ENCODE measurements around the gene PRKAG2.

DNA sequence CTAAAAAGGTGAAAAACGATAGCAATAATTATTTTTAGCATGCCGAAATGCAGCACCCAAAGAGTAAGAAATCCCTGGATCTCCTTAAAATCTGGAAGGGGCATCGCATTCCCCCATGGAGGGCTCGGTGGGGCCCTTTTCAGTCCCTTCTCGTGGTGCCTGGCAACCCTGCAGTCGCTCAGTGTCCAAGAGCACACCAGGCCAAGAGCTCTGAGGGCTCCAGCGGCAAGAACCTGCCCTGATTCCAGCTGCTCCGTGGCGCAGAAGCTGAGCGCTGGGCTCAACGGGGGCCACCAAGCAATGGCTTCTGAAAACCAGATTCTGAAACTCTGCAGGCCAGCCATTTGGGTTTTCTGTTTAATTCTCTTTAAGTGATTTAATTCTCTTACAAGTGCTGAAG is 131.2 kb downstream of the PRKAG2 start:
- TF ChIP-seq, protein P1, sequence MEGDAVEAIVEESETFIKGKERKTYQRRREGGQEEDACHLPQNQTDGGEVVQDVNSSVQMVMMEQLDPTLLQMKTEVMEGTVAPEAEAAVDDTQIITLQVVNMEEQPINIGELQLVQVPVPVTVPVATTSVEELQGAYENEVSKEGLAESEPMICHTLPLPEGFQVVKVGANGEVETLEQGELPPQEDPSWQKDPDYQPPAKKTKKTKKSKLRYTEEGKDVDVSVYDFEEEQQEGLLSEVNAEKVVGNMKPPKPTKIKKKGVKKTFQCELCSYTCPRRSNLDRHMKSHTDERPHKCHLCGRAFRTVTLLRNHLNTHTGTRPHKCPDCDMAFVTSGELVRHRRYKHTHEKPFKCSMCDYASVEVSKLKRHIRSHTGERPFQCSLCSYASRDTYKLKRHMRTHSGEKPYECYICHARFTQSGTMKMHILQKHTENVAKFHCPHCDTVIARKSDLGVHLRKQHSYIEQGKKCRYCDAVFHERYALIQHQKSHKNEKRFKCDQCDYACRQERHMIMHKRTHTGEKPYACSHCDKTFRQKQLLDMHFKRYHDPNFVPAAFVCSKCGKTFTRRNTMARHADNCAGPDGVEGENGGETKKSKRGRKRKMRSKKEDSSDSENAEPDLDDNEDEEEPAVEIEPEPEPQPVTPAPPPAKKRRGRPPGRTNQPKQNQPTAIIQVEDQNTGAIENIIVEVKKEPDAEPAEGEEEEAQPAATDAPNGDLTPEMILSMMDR (IDR thresholded peaks at IDR 0.05) = no peak
- no peak for TF ChIP-seq POLR2A (IDR thresholded peaks at IDR 0.05)

All from Peyer's patch (tissue), 4 donors.